Measurements from ENCODE around the gene AOC1.
A peak's percentile ranks its signal among the peaks of the same experiment; 100 is the strongest.

AOC1 gene

DNA sequence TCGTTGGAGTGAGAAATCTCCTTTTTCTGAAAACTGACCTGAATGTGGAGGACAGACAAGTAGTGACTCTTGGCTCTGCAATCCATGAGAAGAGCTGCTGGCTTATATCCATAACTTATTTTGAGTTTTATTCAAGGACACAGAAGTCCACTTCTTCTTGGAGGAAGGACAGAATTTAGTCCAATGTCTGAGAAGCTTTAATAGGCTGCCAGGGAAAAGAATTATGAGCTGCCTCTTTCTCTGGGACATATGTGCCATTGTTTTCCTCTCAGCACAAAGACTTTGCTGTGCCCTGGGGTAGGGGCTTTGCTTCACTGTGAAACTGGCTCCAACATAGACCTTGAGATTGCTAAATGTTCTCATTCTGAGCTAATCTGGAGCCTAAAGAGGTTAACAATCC lies 20.5 kb upstream of the AOC1 start:
- DNase-seq, result peak in 1 of 58 donors; percentile 19

DNA sequence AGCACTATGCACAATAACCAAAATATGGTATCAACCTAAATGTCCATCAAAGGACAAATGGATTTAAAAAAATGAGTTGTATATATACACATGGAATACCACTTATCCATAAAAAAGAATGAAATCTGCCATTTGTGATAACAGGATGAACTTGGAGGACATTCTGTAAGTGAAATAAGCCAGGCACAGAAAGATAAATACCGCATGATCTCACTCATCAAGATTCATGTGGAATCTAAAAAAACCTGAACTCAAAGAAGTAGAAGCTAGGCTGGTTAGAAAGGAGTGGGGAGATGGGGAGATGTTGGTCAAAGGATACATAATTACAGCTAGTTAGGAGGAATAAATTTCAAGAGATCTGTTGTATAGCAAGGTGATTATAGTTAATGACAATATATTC lies 17.3 kb upstream of the AOC1 start:
- DNase-seq, result no peak

DNA sequence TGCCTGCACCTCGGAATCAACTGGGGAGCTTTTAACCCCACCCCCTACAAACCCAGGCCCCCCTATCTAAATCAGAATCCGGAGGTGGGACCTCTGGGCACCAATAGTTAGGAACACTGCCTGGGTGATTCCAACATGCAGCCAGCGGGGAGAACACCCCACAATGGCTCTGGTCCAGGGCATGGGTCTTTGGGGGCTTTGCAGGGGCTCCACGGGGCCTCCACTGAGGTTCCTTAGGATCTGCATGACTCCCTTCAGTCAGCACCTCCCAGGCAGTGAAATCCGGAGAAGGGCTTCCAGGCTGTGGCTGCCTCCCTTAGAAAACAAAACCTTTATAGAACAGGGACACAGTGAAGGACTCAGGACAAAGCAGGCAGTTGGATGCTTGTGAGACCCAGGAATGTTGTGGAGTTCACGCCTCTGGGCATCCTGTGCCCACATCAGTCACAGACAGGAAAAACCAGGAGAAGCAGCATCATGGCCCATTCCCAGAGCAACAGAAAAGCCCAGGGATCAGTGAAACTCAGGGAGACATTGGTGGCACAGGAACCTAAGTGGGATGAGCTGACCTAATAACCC lies 16.5 kb upstream of the AOC1 start:
- DNase-seq, result no peak

DNA sequence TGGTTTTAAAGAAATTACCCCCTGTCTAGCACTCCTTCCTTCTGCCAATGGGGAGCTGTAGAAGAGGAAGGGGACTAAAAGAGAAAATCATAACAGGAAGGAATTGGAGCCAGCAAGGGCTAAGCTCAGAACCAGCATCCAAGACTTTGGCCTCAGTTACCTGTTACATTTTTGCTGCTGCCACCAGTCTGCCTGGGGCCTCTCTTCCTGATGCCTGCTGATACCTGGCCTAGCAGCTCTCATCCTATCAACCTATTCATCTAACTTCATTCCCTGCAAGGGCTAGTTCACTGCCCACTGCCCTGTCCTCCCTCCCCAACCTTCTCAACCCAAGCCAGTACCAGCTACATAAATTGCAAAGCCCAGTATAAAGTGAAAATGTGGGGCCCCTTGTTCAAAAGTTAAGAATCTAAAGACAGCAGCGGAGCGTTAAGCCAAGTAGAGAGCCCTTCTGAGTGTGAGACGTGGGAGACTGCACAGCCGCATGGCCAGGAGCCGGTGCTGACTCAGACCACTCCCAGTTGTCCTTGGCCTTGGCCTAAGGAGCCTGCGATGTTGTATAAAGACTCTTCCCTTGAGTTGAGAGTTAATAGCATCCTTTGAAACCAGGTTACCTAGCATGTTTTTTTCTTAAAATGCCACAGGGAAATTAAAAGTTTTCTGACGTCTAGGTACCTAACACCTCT lies 13.2 kb upstream of the AOC1 start:
- no peak for DNase-seq

DNA sequence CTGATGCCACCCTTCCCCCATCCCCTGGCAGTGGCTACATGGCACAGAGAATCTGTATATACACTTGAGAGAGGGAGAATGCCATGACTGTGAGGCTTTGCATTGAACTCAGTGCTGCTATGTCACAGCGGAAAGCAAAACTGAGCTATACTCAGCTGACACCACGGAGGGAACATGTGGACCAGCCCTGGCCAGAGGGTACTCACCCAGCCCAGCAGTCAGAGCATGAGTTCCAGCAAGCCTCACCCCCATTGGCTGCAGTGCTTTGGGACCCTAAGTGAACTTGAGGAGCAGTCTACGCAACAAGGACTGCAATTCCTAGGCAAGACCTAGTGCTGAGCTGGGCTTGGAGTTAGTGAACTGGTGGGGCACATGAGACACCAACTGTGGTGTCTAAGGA lies 10.3 kb upstream of the AOC1 start:
- DNase-seq, result no peak

DNA sequence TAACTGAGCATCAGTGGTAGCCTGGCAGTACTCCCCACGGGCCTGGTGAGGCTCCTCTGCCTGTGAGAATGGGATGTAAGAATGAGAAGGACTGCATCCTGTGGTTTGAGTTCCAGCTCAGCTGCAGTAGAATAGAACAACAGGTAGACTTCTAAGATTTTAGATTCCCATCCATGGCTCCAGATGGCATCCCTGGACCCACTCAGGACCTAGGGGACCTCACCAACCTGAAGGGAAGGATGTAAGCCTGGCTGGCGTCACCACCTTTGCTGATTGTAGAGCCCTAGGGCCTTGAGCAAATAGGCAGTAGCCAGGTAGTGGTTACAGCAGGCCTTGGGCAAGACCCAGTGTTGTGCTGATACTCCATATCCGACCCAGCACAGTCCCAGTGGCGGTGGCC lies 9.6 kb upstream of the AOC1 start:
- DNase-seq, result no peak

DNA sequence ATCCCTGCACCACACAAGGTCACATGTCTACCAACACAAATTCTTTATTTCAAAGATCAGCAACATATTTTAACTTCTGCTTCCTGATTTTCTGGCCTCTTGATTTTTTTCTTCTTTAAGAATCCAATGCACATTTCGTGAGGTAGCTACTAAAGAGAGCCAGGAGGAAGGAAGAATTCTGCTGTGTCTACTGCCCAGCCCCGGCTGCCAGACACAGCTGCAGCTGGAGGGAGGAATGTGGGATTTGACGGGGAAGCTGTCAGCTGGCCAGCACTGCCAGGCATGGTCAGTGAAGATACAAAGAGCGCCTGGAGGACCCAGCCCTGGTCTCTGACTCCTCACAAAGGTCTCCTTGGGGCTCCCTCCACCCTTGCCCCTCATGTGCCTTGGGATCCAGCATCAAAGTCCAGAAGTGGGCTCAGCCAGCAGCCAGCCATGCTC lies 6.9 kb upstream of the AOC1 start:
- peak in 28 of 58 donors; percentile 1 to 66 (median 20) for DNase-seq

DNA sequence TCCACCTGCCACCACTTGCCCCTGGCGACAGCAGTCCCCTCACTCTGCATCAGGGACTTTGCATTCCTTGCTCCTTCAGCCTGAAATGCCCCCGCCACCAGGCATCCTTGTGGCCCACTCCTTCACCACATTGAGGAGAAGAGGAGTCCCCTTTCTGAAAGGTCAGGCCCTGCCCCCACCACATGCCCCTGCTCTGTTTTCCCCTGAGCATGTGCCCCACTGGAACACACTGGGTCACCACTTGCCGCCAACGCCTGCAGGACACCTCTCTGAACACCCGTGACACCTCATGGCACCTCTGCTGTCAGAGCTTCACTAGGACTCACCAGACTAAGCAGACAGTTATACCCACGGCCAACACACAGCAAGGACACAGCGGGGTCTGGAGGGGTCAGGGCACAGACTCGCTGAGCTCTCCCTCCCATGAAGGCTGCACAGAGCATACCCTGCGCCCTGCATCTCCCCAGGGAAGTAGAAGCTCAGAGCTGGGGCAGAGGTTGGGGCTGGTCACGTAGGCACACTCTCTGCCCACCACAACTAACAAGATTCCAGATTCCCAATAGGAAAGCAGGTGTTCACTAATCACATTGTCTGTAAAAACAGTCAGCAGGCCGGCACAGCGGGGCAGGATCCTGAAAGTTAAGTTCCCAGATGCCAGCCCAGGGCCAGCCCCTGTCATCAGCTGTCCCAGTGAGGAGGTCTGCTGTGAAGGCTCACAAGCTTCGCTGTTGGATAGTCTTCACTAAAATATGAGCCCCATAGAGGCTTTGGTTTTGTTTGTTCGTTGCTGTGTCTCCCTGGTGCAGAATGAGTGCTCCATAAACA lies 5.8 kb upstream of the AOC1 start:
- DNase-seq, result no peak

DNA sequence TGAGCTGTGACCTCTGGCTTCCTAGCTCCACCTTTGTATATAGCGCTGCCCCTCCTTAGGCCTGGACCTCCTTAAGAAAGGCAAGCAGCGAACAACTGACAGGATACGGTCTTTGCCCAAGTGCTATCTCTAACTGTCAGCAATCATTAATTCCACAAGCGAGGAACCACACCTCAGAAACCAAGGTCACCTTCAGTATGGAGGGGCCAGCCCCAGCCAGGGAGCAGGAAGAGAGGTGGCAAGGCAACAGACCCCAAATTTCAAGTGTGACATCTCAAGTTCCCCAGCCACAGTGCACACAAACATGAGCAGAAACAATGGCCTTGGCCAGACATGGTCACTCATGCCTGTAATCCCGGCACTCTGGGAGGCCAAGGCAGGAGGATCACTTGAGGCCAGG lies 4.8 kb upstream of the AOC1 start:
- no peak for DNase-seq

DNA sequence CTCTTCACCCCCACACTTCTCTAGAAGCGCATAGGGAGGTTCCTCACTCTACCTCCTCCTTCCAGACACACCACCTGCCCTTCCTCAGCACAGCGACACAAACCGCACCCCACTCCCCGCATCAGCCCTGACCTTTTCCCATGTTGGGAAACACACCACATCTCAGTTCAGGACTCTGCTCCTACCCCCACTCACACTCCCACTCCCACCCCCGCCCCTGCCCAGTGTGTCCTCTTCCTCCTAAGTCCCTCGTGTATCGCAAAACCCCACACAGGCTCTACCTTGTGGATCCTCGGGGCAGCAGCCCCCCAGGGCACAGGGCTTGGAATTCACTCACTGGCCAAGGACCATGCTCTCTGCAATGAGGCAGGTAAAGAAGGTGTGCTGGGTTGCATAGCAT lies 4.2 kb upstream of the AOC1 start:
- no peak for DNase-seq

DNA sequence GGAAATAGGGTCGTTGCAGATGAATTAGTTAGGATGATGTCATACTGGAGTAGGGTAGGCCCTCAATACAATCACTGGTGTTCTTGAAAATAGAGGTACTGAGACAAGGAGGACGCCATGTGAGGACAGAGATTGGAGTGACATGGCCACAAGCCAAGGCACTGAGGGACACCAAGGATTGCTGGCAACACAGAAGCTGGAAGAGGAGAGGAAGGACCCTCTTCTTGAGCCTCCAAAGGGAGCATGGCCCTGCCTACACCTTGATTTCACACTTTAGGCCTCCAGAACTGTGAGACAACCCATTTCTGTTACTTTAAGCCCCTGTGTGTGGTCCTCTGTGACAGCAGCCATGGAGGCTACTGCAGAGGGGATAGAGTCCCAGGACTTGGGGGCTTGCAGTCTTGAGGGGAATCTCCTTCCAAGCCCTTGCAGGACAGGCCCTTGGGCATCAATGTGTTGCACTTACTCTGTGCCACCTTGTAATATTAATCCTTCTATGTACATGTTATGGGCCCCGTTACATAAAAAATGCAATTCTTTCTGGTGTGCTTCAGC lies 3.7 kb upstream of the AOC1 start:
- no peak for DNase-seq

DNA sequence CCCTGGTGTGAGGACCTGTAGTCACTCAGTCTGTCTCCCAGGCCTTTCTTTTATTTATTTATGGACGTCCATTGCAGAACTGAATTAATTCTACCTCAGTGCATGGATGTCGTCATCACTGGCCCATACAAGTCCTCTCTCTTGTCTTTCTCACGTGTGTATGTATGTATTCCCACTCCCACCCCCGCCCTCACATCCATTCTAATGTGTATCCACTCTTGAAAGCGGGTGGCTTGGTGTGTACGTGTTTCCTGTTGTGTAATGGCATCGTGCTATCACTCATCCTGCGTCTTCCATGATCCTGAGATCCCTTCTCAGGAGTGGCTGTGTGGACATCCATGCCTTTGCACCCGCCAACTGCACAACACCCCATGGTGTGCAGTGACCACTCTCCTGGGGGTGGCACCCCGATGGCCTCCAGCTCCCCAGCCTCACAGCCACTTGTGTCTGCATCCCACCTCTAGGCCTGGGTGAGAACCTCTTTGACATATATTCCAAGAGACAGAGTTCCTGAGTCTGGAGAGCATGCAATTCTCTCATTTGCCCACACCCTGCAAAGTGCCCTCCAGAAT lies 3.0 kb upstream of the AOC1 start:
- no peak for DNase-seq

DNA sequence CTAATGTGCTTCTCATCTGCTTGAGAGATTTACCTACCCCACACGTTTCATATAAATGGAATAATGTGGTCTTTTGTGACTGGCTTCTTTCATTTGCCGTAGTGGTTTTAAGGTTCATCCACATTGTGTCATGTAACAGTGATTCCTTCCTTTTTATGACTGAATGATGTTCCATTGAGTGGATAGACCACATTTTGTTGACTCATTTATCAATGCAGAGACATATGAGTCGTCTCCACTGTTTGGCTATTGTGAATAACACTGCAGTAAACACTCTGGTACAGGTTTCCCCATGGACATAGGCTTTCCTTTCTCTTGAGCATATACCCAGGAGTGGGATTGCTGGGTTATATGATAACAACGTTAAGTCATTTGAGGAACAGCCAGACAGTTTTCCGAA lies 2.0 kb upstream of the AOC1 start:
- no peak for DNase-seq

DNA sequence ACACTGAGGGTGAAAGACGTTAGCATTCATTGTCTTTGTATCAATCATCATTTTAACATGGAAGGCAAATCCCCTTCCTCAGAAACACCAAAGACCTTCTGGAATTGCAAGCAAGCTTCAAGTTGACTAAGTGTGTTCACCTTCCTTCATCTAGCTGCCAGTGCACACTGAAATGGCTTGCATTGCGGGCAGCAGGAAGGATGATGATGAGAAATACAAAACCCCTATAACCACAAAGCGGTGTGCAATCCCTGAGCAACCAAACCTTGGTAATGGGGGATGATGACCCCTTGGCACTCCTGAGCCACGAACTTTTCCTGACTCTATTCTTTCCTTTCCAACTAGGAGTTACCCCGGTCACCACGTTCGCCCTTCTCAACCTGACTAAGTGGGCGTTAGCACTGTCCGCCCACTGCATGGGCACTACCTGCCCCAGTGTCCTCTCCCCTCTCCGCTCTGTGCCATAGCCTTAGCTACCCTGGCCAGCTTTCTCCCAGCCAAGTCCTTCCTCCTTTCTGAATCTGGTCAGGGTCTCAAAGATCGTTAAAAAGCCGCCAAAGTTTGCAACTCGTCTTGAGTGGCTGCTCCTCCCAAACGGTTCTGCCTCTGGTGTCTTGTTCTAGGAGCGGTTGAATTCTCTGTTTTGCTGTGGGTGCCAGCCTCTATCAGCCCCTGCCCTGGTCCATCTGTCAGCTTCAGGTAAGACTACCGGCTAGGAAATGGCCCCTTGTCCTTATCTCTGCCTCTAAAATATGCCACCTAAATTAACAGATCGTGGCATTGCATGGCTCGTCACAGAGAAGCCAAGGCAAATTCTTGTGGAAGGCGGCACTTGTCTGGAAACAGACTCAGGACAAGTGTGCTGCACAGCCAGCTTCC lies 586 bp upstream of the AOC1 start:
- DNase-seq, result no peak

DNA sequence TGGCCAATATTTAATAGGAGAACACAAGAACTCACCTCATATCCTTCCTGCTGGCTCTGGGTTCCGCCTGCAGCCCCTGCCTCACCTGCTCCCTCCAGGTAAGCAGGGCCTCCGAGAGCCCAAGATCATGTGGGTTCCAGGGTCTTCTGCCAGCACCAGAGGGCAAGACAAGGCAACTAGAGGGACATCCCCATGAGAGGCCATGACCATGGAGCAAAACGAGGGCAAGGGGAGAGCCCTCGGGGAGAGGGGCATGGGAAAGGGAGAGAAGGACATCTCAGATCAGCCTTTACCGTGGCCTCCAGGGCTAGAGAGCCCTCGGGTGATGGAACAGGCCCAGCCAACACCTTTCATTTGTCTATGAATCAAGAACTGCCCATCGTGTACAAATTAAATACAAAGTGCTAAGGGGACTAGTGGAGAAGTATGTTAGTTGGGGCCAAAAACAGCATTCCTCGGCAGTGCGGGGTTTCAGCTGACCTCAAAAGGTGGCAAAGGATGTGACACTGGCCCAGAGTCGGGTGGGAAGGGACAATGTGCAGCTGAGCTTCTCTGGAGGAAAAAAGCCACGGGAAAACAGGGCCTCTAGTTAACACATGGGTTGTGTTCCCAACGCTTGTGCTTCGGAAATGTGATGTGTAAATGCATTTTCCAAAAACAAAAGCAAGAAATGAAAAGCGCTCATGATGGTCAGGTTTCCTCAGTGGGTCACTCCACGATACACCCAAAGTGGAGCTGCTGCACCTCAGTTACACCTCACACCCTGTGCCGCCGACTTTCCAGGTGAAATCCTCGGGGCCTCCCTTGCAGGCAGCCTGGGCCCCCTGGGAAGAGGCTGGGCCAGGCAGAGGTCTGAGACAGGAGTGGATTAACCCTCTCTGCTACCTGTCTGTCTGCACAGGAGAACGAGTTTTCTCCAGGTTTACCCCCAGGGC lies 2.0 kb downstream of the AOC1 start:
- no peak for DNase-seq

DNA sequence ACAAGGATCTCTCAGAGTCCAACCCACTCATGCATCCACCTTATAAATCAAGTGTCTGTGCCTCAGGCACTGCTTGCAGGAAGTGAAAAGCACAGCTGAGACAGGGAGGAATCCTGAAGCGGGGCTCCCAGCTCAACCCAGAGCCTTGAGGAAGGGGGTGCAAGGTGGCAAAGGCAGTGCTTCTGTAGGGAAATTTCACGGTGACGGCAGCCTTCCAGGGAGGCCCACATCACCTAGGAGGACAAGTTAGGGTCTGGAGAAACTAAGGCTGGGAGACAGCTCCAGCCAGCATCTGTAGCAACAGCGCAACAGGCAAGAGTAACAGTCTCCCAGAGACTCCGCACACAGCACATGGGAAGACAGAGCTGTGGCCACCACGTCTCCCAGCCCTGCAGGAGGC lies 2.7 kb downstream of the AOC1 start:
- DNase-seq, result no peak

DNA sequence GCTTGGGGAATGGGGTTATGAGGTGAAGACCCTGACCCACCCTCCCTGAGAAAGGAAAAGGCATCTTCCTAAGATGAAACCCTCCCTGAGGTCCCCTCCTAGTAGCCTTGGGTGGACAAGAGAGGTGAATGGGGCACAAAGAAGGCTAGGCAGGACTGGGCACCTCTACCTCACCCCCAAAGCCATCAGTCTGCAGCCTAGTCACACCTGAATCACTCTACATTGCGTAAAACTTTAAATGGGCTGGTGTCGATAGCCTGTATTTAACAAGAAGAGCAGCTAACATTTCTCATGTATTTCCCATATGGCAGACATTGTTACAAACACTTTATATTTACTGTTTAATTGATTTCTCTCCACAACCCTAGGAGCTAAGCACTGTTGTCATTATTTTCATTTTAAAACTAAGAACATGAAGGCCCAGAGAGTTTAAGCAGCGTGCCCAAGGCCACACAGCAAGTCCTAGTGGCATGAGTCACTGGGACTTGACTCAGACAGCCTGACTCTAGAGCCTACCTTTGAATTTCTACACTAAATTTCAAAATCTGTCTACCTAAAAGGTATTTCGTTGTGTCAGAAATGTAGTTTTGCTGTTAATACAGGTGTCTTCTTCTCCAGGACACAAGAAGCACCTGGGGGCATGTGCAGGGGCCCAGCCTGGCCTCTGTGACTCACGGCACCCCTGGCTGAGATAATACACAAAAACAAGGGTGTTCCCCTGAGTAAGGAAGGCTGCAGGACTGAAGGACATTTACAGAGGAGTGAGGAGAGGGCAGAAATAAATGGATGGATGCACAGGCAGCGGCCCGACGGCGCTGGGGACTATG lies 3.4 kb downstream of the AOC1 start:
- no peak for DNase-seq

DNA sequence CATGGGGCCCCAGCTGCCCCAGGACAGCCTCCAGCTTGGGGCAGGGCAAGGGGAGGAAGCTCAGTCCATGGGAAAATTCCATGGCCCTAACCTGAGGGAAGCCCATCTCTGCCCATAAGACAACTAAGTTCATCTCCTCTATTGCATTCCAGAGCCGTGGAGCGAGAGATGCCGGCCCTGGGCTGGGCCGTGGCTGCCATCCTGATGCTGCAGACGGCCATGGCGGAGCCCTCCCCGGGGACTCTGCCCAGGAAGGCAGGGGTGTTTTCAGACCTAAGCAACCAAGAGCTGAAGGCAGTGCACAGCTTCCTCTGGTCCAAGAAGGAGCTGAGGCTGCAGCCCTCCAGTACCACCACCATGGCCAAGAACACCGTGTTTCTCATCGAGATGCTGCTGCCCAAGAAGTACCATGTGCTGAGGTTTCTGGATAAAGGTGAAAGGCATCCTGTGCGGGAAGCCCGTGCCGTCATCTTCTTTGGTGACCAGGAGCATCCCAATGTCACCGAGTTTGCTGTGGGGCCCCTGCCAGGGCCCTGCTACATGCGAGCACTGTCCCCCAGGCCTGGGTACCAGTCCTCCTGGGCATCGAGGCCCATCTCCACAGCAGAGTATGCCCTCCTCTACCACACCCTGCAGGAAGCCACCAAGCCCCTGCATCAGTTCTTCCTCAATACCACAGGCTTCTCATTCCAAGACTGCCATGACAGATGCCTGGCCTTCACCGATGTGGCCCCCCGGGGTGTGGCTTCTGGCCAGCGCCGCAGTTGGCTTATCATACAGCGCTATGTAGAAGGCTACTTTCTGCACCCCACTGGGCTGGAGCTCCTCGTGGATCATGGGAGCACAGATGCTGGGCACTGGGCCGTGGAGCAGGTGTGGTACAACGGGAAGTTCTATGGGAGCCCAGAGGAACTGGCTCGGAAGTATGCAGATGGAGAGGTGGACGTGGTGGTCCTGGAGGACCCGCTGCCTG lies 4.3 kb downstream of the AOC1 start:
- DNase-seq, result no peak
